Ascending aorta (tissue), 2 donors: ENCODE data around the gene GPR171. TPM values are rescaled to one million over a fixed set of nuclear protein-coding genes. Genes with fewer than 3 reads are reported as not detected.

Source experiments
- DNase-seq, 2 donors: peaks; one replicate each; pipeline ENCODE4 v3.0.0-alpha.2; 2019; ENCODE audit warnings: low spot score in 2 of 2
- H3K27ac ChIP-seq, 2 donors: fragments of 200-600 bp; sonication (generic); one replicate each; pipeline ENCODE4 v1.5.1; 2016 to 2017; ENCODE audit warnings: mild to moderate bottlenecking in 1 of 2
- H3K27me3 ChIP-seq: fragments of 200-600 bp; sonication (generic); one replicate; pipeline ENCODE4 v1.5.1; 2017
- H3K36me3 ChIP-seq, 2 donors: fragments of 200-600 bp; sonication (generic); one replicate each; pipeline ENCODE4 v1.5.1; 2016
- H3K4me1 ChIP-seq, 2 donors: fragments of 200-600 bp; sonication (generic); one replicate each; pipeline ENCODE4 v1.5.1; 2016 to 2017; ENCODE audit warnings: mild to moderate bottlenecking in 1 of 2
- H3K4me3 ChIP-seq, 2 donors: fragments of 200-600 bp; sonication (generic); one replicate each; pipeline ENCODE4 v1.5.1; 2016 to 2017; ENCODE audit warnings: mild to moderate bottlenecking in 1 of 2
- H3K9me3 ChIP-seq, 2 donors: fragments of 200-600 bp; sonication (generic); one replicate each; pipeline ENCODE4 v1.5.1; 2016
- intact Hi-C: fragments of 100-400 bp; cut with DNase I; formaldehyde crosslinking; loops from one replicate; pipeline ENCODE4 v1.15.1; 2023
- total RNA-seq: library from RNA; depleted of rRNA; stranded (reverse); fragments of >200 nt; gene quantifications from one replicate; pipeline ENCODE4 v1.1.0, GENCODE V29; 2016
- TF ChIP-seq, protein P1 (sequence below), 3 experiments: fragments of 200-600 bp in 2 of 3; fragments of 450-650 bp in 1 of 3; sonication (generic) in 2 of 3; IDR thresholded peaks; one replicate each; pipeline ENCODE4 v1.5.1; 2016 to 2019; ENCODE audit warnings: antibody characterized with exemption in 3 of 3, mild to moderate bottlenecking in 1 of 3, moderate library complexity in 1 of 3

Gene GPR171
- total RNA-seq, 1 donor from 2014 or later, result 3.2 TPM

DNA sequence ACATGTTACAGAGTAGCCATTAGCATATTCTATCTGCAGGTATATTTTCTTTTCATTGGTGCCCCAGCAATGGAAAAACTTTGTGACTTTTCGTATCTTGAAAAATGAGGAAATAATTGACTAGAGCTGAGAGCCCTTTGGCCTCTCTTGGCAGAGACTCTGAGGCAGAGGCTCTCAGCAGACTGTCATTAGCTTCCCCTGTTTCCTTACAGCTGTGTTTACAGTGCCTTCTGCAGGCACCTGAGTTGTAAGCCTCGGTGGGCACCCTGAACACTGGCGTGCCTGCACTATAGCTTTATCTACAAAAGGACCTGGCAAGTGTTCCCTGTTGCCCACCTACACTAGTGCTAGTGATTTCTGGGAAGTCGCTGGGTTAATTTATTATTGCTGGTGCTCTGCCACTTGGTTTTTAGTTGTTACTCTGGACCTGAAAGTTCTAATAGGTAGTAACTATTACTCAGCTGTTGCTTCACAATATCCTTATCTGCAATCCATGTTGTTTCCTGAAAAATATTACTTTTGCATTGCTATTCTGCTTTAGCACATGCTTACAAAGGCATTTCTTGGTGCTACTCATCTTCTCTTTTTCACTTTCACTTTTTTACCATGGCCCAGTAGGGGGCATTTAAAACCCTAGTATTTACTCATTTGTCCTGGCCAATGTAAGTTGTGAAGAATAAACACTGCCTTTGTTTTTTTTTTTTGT lies 7.8 kb upstream of the GPR171 start:
- TF ChIP-seq, protein P1, sequence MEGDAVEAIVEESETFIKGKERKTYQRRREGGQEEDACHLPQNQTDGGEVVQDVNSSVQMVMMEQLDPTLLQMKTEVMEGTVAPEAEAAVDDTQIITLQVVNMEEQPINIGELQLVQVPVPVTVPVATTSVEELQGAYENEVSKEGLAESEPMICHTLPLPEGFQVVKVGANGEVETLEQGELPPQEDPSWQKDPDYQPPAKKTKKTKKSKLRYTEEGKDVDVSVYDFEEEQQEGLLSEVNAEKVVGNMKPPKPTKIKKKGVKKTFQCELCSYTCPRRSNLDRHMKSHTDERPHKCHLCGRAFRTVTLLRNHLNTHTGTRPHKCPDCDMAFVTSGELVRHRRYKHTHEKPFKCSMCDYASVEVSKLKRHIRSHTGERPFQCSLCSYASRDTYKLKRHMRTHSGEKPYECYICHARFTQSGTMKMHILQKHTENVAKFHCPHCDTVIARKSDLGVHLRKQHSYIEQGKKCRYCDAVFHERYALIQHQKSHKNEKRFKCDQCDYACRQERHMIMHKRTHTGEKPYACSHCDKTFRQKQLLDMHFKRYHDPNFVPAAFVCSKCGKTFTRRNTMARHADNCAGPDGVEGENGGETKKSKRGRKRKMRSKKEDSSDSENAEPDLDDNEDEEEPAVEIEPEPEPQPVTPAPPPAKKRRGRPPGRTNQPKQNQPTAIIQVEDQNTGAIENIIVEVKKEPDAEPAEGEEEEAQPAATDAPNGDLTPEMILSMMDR (IDR thresholded peaks at IDR 0.05), result no peak
- DNase-seq, result no peak
- Histone ChIP-seq H3K36me3 (no peaks in the 10 kb centered on the region), H3K4me3 (no peak overlapping the region), H3K27me3 (no peaks in the 10 kb centered on the region), H3K27ac (no peak overlapping the region), H3K4me1 (no peaks in the 10 kb centered on the region), H3K9me3 (no peaks in the 10 kb centered on the region)
- intact Hi-C loops, result no loop called here

DNA sequence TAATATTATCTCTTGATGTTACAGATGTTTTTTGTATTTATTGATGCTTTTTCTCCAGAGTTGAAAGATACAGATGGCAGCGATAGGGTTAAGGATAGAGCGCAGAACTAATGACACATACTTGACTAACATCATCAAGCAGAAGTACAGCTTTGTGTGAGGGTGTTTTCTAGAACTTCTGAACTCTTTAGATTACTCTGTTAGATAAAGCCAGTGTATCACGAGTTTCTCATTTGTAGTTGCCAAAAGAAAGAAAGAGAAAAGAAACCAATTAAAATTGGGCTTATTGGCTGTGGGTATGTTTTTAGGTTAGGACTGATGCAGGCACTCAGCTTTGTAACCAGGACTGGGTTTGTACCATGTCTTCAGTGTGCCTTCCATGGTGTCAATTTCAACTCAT lies 6.6 kb upstream of the GPR171 start:
- Histone ChIP-seq H3K27ac (no peak overlapping the region), H3K27me3 (no peaks in the 10 kb centered on the region), H3K9me3 (no peaks in the 10 kb centered on the region), H3K36me3 (no peaks in the 10 kb centered on the region), H3K4me1 (no peaks in the 10 kb centered on the region), H3K4me3 (no peak overlapping the region)
- TF ChIP-seq, protein P1 (IDR thresholded peaks at IDR 0.05), result no peak
- intact Hi-C loops, result no loop called here
- DNase-seq, result no peak

DNA sequence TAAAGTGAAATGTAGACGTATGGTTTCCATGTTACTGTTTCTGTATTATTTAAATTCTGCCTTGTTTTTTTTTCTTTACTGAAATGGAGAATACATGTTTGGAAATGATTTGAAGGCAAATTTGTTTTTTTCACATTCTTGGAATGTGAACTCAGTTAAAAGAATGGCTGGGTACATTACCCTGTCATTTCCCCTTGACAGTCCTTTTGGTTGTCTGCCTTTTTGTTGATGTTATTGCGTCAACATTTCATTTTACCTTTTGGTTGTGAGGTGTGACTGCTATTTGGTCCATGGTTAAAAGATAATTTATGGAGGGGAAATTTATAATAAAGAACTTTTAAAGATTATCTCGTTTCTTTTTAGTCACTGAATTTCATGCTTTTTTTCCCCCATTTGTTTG lies 3.2 kb upstream of the GPR171 start:
- no peaks in the 10 kb centered on the region for H3K4me1 ChIP-seq
- H3K27me3 ChIP-seq, result no peaks in the 10 kb centered on the region
- H3K9me3 ChIP-seq, result no peaks in the 10 kb centered on the region
- intact Hi-C loops, result no loop called here
- no peak overlapping the region for H3K4me3 ChIP-seq
- no peak for DNase-seq
- TF ChIP-seq, protein P1 (IDR thresholded peaks at IDR 0.05), result no peak
- H3K36me3 ChIP-seq, result no peaks in the 10 kb centered on the region
- H3K27ac ChIP-seq, result no peak overlapping the region

DNA sequence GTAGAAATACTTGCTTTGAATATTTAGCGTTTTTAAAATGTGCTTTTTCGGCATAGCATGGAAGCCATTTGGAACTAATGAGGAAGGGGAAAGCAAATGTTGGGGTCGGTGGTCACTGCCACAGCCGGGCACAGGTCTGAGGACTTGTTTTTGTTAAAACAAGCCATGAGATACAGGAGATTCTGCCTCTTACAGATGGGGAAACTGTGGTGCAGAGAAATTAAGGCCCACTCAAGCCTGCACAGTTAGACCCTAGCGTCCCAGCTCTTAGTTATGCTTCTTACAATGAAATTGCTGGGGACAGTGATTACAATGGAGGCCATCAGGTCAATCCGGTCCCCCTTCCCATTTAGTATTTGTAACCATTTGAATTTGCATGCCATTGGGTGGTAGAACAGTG lies 2.5 kb upstream of the GPR171 start:
- Histone ChIP-seq H3K27me3 (no peaks in the 10 kb centered on the region), H3K4me3 (no peak overlapping the region), H3K36me3 (no peaks in the 10 kb centered on the region), H3K27ac (no peak overlapping the region), H3K4me1 (no peaks in the 10 kb centered on the region), H3K9me3 (no peaks in the 10 kb centered on the region)
- TF ChIP-seq, protein P1 (IDR thresholded peaks at IDR 0.05), result no peak
- no peak for DNase-seq
- intact Hi-C loops, result no loop called here

DNA sequence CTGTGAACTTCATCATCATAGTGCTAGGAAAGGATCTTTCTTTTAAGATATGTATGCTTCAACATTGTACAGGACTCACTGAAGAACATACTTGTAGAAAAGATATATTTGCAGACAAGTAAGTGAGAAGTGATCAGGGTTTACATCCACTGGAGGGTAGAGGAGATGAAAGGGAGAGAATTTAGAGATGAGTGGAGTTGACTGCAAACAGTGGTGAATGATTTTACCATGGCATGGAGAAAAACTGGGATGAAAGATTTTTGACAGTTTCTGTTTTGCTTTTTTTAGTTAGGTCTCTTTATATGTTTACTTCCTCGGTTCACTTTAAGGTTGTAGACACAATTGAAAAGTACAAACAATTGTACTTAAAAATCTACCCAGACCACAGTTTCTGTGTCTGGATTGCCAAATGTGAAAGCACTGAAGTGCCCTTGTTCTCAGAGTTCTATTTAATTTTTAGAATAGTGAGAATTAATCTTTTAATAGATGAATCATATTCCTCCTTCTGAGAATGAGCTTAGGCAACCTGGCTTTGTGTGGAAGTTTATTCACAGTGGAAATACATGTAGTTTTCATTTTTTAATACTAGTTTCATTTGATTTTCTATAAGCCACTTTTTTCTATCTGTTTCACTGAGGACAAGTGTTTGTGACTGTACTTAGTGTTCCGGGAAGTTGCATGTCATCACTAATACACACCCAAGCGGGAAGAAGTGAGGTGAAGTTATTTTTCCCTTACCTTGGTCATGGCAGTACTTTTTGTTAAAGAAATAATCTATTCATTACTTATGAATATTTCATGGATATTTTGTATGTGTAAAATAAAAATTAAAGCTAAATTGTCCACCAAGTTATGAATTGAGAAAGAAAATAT lies 1.8 kb upstream of the GPR171 start:
- Histone ChIP-seq H3K4me1 (no peaks in the 10 kb centered on the region), H3K9me3 (no peaks in the 10 kb centered on the region), H3K4me3 (no peak overlapping the region), H3K27ac (no peak overlapping the region), H3K27me3 (no peaks in the 10 kb centered on the region), H3K36me3 (no peaks in the 10 kb centered on the region)
- TF ChIP-seq, protein P1 (IDR thresholded peaks at IDR 0.05), result no peak
- intact Hi-C loops, result no loop called here
- DNase-seq, result no peak
